GM23248 (cell line): ENCODE data around the gene CHORDC1.

Experiments
- EZH2 ChIP-seq: fragments of 200-600 bp; sonication (generic); IDR thresholded peaks from 2 replicates; pipeline ENCODE4 v1.6.1; 2018; ENCODE audit warnings: antibody characterized with exemption, mild to moderate bottlenecking; ENCODE audit not compliant: insufficient read depth, poor library complexity, severe bottlenecking
- EZH2phosphoT487 ChIP-seq: fragments of 200-600 bp; sonication (generic); IDR thresholded peaks from 2 replicates; pipeline ENCODE4 v1.6.1; 2018; ENCODE audit warnings: antibody characterized with exemption, moderate library complexity, mild to moderate bottlenecking, low read depth; ENCODE audit not compliant: insufficient read depth

DNA sequence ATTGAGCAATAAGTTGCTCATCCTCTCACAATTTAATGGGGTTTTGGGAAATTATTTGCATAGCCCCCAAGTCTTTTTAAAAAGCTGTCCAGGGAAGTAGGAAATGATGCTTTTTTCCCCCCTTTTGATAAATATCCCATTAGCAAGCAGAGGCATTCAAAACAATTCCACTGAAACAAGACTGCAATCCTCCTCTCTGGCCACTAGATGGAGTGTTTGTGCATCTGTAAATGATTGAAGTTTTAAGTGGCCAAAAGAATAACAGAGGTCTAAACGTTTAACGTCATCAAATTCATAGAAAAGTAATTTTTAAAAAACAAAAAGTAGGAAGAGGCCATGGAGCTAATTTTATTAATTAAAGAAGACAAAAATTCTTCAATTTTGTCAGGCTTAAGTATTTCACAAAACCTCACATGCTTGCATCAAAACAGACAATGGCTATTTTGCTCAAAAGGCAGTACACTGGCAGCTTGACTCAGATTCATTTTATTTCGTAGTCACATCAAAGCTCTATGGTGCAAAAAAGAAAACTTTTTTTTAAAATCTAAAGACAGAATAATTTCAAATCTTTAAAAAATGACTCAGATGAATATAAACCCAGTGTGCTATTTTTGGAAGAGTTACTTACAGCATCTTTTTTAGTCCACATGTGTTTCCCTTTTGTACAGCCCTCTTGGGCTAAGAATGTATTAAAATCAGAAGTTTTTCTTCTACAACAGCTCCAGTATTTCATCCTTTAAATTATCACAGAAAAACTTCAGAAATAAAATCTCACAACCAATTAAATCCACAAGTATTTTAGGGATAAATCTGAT, 17.8 kb downstream of the CHORDC1 start:
- TF ChIP-seq EZH2 (no peak), EZH2phosphoT487 (no peak)
